ENCODE data around the gene SYNE2. TPM values are rescaled to one million over a fixed set of nuclear protein-coding genes. Genes with fewer than 3 reads are reported as not detected.
A peak's percentile ranks its signal among the peaks of the same experiment; 100 is the strongest.

The SYNE2 gene
- total RNA-seq, 2 donors from 2014 or later: 86.7 to 97.4 TPM

DNA sequence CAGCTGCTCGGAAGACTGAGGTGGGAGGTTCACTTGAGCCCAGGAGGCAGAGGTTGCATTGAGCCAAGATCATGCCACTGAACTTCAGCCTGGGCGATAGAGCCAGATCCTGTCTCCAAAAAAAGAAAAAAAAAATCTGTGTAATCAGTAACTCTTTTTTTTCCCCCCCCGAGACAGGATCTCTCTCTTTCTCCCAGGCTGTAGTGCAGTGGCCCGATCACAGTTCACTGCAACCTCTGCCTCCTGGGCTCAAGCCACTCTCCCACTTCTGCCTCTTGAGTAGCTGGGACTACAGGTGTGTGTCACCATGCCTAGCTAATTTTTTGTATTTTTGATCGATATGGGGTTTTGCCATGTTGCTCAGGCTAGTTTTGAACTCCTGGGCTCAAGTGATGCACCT lies 113.6 kb downstream of the SYNE2 start:
- H3K4me3 Mint-ChIP-seq: no peak overlapping the region
- DNase-seq (ENCODE audit: low spot score) (no peak), ATAC-seq (no peak)
- H3K36me3 Mint-ChIP-seq: peaks cover 8% of the 10 kb centered on the region
- H3K9me3 Mint-ChIP-seq: no peaks in the 10 kb centered on the region
- H3K4me1 Mint-ChIP-seq (ENCODE audit: low read depth in 2 of 2): peaks cover 0 to 2% of the 10 kb centered on the region in 2 donors
- H3K27me3 Mint-ChIP-seq: no peaks in the 10 kb centered on the region
- H3K27ac Mint-ChIP-seq: no peak overlapping the region

DNA sequence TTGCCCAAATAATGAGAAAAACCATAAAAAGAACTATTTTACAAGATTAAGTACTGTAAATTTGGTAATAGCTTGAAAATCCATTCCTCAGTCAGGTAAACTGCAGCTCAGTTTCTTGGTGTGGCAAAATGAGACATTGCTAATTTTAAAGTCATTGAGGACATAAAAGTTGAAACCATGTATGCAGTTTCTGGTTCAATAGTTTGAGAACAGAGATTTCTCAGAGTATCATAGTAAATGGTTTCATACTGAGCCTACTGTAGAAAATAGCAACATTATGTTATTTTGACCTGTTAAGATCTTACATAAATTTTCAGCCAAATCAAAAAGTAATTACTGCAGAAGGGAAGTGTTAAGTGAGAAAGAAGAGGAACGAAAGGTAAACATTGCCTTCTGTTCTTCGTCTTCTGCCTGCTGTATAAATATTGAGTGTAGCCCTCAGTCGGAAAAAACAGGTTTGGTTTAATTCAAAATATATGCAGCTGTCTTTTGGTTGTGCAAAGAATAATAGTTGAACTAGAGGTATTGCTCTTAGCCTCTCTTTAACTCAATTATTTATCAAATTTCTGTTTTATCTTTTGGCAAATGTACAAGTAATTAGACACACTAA lies 119.6 kb downstream of the SYNE2 start:
- no peak for DNase-seq (ENCODE audit: low spot score)
- Mint-ChIP-seq H3K4me1 (ENCODE audit: low read depth in 2 of 2) (peaks cover 2 to 4% of the 10 kb centered on the region in 2 donors), H3K4me3 (no peak overlapping the region), H3K27ac (no peak overlapping the region), H3K36me3 (peaks cover 15% of the 10 kb centered on the region), H3K9me3 (no peaks in the 10 kb centered on the region), H3K27me3 (no peaks in the 10 kb centered on the region)
- no peak for ATAC-seq

DNA sequence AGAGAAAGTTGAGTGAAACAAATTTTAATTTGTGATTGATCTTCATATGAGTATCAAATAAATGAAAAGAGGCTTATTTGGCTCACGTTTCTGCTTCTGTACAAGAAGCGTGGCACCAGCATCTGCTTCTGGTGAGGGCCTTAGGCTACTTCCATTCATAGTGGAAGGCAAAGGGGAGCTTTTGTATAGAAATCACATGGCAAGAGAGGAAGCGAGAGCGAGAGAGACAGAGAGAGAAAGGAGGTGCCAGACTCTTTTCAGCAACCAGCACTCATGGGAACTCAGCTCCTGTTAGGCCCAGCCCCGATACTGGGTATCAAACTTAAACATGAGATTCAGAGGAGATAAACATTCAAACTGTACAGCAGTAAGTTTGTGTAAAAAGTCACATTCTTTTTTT lies 121.4 kb downstream of the SYNE2 start:
- Mint-ChIP-seq H3K9me3 (no peaks in the 10 kb centered on the region), H3K4me1 (ENCODE audit: low read depth in 2 of 2) (peaks cover 0 to 4% of the 10 kb centered on the region in 2 donors), H3K4me3 (no peak overlapping the region), H3K27me3 (no peaks in the 10 kb centered on the region), H3K27ac (no peak overlapping the region), H3K36me3 (peaks cover 20% of the 10 kb centered on the region)
- no peak for DNase-seq (ENCODE audit: low spot score)
- ATAC-seq: no peak

DNA sequence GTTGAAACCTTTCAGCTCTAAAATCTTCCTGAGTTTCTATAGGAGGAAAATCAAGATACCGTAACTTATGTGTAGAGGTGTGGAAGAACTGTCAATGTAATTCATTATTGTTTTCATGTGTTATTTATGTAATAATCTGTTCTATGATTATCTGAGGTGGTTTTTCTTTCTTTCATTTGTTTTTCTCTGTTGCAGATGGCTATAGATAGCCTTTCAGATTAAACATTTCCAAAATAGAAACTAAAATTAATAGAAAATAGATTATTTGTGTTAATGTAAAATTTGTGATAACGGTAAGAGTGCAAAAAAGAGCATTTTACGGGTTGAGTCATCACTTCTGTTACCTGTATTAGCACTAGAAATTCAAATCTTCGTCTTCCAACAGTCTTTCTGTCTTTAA lies 128.8 kb downstream of the SYNE2 start:
- Mint-ChIP-seq H3K27me3 (no peaks in the 10 kb centered on the region), H3K36me3 (peaks cover 16% of the 10 kb centered on the region), H3K4me3 (no peak overlapping the region), H3K27ac (peak overlapping the region in 1 of 2 donors; percentile 18), H3K9me3 (no peaks in the 10 kb centered on the region), H3K4me1 (ENCODE audit: low read depth in 2 of 2) (no peaks in the 10 kb centered on the region)
- ATAC-seq: no peak
- no peak for DNase-seq (ENCODE audit: low spot score)

DNA sequence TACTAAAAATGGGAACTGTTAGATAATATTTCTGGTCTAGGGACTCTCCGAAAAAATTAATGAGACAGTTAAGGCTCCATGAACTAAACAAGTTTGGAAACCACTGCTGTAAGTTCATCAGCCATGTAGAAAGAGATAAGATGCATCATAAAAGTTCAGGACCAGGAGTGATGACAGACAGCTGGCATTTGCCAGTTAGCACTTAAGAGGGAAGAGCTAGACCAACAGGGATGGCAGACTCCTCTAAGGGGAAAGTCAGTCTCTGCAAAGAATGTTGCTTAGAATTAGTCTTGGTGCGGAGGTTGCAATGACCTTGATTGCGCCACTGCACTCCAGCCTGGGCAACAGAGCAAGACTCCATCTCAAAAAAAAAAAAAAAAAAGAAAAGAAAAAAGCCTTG lies 129.4 kb downstream of the SYNE2 start:
- peaks cover 14% of the 10 kb centered on the region for H3K36me3 Mint-ChIP-seq
- DNase-seq (ENCODE audit: low spot score): no peak
- H3K27me3 Mint-ChIP-seq: no peaks in the 10 kb centered on the region
- ATAC-seq: no peak
- H3K4me1 Mint-ChIP-seq (ENCODE audit: low read depth in 2 of 2): peaks cover 0 to 1% of the 10 kb centered on the region in 2 donors
- H3K9me3 Mint-ChIP-seq: no peaks in the 10 kb centered on the region
- no peak overlapping the region for H3K4me3 Mint-ChIP-seq
- H3K27ac Mint-ChIP-seq: peak overlapping the region in 1 of 2 donors; percentile 18

DNA sequence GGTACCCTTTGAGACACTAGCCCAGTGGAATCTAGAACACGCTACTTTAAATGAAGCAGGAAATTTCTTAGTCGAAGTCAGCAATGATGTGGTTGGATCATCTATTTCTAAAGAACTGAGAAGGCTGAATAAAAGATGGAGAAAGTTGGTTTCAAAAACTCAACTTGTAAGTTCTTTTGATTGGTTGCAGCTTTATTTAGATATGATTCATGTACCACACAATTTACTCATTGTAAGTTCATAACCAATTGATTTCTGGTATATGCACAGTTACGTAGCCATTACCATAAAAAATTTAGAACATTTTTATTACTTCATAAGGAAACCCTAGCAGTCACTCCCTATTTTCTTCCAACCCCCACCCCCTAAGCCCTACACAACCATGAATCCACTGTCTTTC lies 129.8 kb downstream of the SYNE2 start:
- no peak for ATAC-seq
- Mint-ChIP-seq H3K27me3 (no peaks in the 10 kb centered on the region), H3K27ac (no peak overlapping the region), H3K4me3 (no peak overlapping the region), H3K4me1 (ENCODE audit: low read depth in 2 of 2) (peaks cover 0 to 3% of the 10 kb centered on the region in 2 donors), H3K36me3 (peaks cover 14% of the 10 kb centered on the region), H3K9me3 (no peaks in the 10 kb centered on the region)
- no peak for DNase-seq (ENCODE audit: low spot score)

DNA sequence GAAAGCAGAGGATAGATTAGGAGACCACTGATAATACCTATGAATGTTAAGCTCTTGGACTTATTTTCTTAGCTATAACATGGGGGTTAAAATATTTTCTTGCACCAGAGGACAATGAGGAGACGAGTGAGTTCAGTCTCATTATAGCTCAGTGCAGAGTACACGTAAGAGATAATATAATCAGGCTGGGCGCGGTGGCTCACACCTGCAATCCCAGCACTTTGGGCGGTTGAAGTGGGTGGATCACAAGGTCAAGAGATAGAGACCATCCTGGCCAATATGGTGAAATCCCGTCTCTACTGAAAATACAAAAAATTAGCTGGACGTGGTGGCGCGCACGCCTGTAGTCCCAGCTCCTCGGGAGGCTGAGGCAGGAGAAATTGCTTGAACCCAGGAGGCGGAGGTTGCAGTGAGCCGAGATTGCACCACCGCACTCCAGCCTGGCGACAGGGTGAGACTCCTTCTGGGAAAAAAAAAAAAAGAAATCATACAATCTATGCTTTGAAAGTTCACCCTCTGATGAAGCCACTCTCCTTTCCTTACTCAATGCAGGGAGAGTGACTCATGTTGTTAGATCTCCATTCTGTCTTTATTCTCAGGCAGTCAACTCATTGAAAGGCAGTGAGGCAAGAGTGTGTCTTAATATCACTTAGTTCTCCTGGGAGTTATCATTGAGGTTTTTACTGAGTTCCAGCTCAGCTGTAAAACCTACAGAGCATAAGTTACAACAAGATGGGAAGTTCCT lies 134.2 kb downstream of the SYNE2 start:
- Mint-ChIP-seq H3K9me3 (no peaks in the 10 kb centered on the region), H3K27ac (peak overlapping the region in 1 of 2 donors; percentile 15), H3K27me3 (no peaks in the 10 kb centered on the region), H3K4me3 (no peak overlapping the region), H3K36me3 (peaks cover 8% of the 10 kb centered on the region), H3K4me1 (ENCODE audit: low read depth in 2 of 2) (peaks cover 6 to 12% of the 10 kb centered on the region in 2 donors)
- ATAC-seq (no peak), DNase-seq (ENCODE audit: low spot score) (no peak)

DNA sequence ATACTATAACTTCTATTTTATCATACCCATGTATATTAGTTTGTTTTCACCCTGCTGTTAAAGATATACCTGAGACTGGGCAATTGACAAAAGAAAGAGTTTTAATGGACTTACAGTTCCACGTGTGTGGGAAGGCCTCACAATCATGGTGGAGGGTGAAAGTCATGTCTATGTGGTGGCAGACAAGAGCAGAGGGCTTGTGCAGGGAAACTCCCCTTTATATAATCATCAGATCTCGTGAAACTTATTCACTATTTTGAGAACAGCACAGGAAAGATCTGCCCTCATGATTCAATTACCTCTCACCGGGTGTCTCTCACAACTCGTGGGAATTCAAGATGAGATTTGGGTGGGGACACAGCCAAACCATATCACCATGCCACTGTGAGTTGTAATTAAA lies 135.8 kb downstream of the SYNE2 start:
- peak overlapping the region in 1 of 2 donors; percentile 59 for H3K27ac Mint-ChIP-seq
- no peak for DNase-seq (ENCODE audit: low spot score)
- no peak for ATAC-seq
- H3K4me1 Mint-ChIP-seq (ENCODE audit: low read depth in 2 of 2): peaks cover 15 to 19% of the 10 kb centered on the region in 2 donors
- H3K4me3 Mint-ChIP-seq: no peak overlapping the region
- H3K27me3 Mint-ChIP-seq: no peaks in the 10 kb centered on the region
- peaks cover 10% of the 10 kb centered on the region for H3K36me3 Mint-ChIP-seq
- H3K9me3 Mint-ChIP-seq: no peaks in the 10 kb centered on the region

DNA sequence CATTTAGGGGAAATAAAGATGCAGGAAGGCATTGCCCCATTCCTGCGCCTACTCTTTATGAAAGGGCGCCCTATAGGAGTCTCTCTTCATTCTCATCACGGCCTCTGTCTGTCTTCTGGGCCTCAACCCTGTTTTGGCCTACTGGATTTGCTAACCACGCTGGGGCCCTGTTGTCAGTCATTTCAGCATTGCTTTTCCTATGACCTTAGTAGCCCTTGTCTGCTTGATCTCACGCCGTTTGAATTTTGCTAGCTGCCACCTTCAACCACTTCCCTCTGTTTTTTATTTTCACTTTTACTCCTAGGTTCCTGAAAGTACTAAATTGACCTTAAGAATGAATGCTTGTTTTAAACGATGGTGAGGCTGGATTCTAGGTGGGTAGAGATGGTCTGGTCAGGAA lies 139.0 kb downstream of the SYNE2 start:
- H3K27me3 Mint-ChIP-seq: no peaks in the 10 kb centered on the region
- no peak overlapping the region for H3K4me3 Mint-ChIP-seq
- peak overlapping the region; percentile 57 to 59 for H3K27ac Mint-ChIP-seq
- peaks cover 15 to 21% of the 10 kb centered on the region in 2 donors for H3K4me1 Mint-ChIP-seq (ENCODE audit: low read depth in 2 of 2)
- peak; percentile 79 to 92 for ATAC-seq
- no peaks in the 10 kb centered on the region for H3K9me3 Mint-ChIP-seq
- DNase-seq (ENCODE audit: low spot score): no peak
- peaks cover 22% of the 10 kb centered on the region for H3K36me3 Mint-ChIP-seq

DNA sequence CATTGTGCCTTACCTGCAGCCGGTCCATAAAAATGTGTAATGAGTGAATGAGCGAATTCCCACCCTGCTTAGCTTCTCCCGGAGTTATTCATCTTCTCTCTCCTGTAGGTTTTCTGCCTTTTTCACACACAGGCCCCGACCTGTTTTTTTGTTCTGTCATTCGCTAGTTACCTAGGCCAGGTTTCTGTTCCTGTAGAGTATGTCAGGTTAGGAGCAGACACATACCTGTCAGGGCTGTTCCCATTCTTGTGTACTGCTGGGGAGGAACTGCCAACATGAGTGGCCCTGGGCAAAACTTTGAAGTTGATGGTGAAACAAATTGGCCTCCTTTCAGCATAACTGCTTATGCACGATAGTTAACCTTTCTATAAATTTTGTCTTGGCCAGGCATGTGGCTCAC lies 140.1 kb downstream of the SYNE2 start:
- H3K9me3 Mint-ChIP-seq: no peaks in the 10 kb centered on the region
- H3K4me1 Mint-ChIP-seq (ENCODE audit: low read depth in 2 of 2): peaks cover 15 to 18% of the 10 kb centered on the region in 2 donors
- H3K4me3 Mint-ChIP-seq: peak overlapping the region; percentile 41
- ATAC-seq (no peak), DNase-seq (ENCODE audit: low spot score) (no peak)
- peak overlapping the region; percentile 51 to 59 for H3K27ac Mint-ChIP-seq
- H3K36me3 Mint-ChIP-seq: peaks cover 31% of the 10 kb centered on the region
- H3K27me3 Mint-ChIP-seq: no peaks in the 10 kb centered on the region

DNA sequence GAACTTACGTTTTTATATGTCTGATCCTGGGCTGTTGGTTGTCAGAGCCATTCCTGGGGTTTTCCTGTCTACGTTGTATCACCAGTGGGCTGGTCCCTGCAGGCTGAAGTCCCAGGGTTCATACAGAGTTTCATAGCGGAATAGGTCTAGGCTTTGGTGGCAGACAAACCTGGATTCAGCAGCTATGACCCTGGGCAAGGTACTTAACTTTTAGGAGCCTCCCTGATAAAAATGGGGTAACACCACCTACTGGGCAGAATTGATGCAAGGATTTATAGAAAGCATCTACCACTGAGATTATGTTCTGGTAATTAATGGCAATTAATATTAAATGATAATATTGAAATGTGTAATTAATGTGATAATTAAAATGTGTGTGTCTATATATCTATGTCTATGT lies 141.2 kb downstream of the SYNE2 start:
- no peak for ATAC-seq
- Mint-ChIP-seq H3K27ac (peak overlapping the region in 1 of 2 donors; percentile 59), H3K27me3 (no peaks in the 10 kb centered on the region), H3K4me1 (ENCODE audit: low read depth in 2 of 2) (peaks cover 14 to 15% of the 10 kb centered on the region in 2 donors), H3K36me3 (peaks cover 26% of the 10 kb centered on the region), H3K9me3 (no peaks in the 10 kb centered on the region), H3K4me3 (no peak overlapping the region)
- no peak for DNase-seq (ENCODE audit: low spot score)

DNA sequence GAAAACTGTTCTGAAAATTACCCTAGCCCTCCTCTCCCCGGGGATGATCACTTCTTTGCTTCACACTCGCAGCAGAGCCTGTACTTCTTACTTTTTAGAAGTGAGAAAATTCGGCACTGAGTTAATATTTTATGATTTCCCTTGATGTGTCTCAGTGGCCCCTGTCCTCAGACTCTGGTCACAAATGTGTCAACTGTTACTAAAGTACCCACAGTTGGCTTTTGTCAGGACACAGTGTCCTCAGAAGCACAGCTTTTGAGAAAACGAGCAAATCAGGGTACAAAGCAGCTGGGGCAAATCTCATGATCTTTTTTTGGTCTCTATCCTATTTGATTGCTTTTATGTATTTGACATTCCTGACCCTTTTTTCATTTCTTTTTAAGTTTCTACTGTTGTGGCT lies 142.5 kb downstream of the SYNE2 start:
- Mint-ChIP-seq H3K36me3 (peaks cover 37% of the 10 kb centered on the region), H3K27ac (peak overlapping the region in 1 of 2 donors; percentile 57), H3K27me3 (no peaks in the 10 kb centered on the region), H3K4me3 (no peak overlapping the region), H3K9me3 (no peaks in the 10 kb centered on the region), H3K4me1 (ENCODE audit: low read depth in 2 of 2) (peaks cover 14 to 15% of the 10 kb centered on the region in 2 donors)
- ATAC-seq (no peak), DNase-seq (ENCODE audit: low spot score) (no peak)

DNA sequence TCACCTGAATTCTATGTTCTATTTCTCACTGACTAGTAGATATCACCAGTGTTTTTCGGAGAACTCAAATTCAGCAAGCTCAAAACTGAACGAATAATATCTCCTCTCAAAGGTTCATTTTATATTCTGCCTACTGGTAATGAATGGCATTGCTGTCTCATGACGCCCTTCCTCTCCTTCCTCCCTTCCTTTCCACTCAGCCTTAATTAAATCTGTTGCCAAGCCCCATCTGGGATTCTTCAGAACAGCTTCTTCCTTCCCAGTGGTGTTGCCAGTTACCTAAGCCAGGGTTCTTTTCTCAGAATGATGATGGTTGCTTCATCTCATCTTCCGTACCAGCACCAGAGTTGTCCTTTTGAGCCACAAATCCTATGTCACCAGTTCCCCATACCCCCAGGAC lies 143.2 kb downstream of the SYNE2 start:
- no peak for ATAC-seq
- Mint-ChIP-seq H3K27me3 (no peaks in the 10 kb centered on the region), H3K36me3 (peaks cover 40% of the 10 kb centered on the region), H3K9me3 (no peaks in the 10 kb centered on the region), H3K27ac (peak overlapping the region; percentile 31 to 57), H3K4me1 (ENCODE audit: low read depth in 2 of 2) (peaks cover 14 to 15% of the 10 kb centered on the region in 2 donors), H3K4me3 (no peak overlapping the region)
- no peak for DNase-seq (ENCODE audit: low spot score)

DNA sequence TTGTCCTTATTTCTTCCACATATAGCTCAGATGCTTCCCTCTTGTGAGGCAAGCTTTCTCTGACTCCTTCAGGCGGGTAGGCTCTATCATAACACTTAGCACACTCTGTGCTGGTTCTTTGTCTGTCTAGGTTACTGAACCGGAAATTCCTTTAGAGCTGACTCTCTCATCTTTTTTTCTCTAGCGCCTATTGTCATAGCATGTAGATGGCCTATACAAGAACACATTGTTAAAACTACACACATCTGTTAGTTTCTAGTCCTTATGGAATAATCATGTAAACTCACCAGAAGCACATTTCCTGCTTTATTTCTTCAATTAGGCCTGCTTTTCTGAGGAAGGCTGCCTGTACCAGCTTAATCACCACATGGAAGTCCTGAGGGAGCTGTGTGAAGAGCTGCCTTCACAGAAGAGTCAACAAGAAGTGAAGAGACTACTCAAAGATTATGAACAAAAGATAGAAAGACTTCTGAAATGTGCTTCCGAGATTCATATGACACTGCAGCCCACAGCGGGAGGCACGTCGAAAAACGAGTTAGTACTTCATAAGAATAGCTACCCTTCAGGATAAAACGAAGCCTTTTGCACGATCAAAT lies 143.9 kb downstream of the SYNE2 start:
- Mint-ChIP-seq H3K9me3 (no peaks in the 10 kb centered on the region), H3K27ac (peak overlapping the region; percentile 31 to 57), H3K4me1 (ENCODE audit: low read depth in 2 of 2) (peaks cover 11% of the 10 kb centered on the region in 2 donors), H3K27me3 (no peaks in the 10 kb centered on the region), H3K4me3 (no peak overlapping the region), H3K36me3 (peaks cover 40% of the 10 kb centered on the region)
- ATAC-seq: no peak
- no peak for DNase-seq (ENCODE audit: low spot score)

Measured in natural killer cell treated with Interleukin-12 subunit alpha and Interleukin-12 subunit beta and Interleukin-15 and Interleukin-18, amount 100 ng/mL, for 72 hours (primary cell).